GM19438 (cell line): ENCODE results near the gene NCBP1.
"Not testable (repeated sequence)": the region's sequence is repeated elsewhere in the genome, so short reads cannot be mapped to it uniquely, and the experiment has no call there.

Source experiments
- ATAC-seq: cut with Tn5 transposase; IDR thresholded peaks from one replicate; pipeline ENCODE4 v1.9.1; 2021; ENCODE audit warnings: low read depth; ENCODE audit not compliant: unreplicated experiment

Gene NCBP1

GRCh38 chr9:97668485-97668884, 34.9 kb downstream of the NCBP1 start:
- no peak for ATAC-seq

DNA sequence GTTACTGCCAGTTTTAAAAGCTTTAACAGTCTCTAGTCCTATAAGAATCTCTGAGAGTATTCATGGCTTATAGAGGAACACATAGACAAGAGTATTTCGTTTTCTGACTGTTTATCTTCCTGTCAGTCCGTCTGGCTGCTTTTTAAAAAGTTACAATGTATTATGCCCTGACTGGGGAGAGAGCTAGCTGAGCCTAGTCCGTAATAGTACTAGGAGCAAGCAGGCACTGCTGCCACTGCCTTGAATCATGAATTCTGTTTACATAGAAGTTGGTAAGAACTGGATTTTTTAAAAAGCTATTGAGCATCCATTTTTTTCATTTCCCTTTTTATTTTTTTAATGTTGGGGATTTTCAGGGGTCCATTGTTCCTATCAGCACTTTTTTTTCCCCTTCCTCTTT, 37.0 kb downstream of the NCBP1 start:
- no peak for ATAC-seq

GRCh38 chr9:97672403-97672802, 38.8 kb downstream of the NCBP1 start:
- no peak for ATAC-seq

DNA sequence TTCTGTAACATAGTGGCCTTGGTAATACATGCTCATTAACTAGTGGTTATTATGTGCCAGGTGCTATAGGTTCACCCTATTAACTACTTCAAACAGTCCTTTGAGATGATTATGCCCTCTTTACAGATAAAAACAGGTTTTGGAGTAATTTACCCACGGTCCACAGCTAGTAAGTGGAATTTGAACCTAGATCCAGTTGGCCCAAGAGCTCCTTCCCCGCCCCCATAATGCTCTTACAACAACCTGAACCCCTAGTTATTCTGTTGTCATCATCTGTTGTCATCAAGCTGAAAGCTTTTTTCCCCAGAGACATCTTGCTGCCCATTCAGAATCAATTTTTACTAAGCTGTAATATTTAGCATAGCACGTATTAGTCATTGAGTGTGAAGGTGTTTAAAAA, 40.3 kb downstream of the NCBP1 start:
- no peak for ATAC-seq

- ATAC-seq = no peak
Measured at GRCh38 chr9:97675655-97676054, 42.0 kb downstream of the NCBP1 start.

DNA sequence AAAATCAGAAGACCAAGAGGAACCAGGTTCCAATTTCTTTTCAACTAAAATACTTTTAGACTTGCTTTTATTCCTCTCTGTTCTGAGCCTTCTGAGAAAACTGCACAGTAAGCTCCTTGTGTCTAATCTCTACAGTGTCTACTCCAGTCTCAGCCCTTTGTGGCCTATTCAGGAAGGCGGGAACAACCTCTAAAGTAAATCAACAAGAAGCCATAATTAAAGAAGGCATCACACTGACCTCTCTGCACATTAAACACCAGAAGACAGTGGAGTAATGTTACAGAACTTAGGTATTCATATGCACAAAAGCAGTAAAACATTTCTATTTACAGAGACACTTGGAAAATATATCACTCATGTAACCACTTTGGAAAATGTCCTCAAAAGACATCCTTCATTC, 48.6 kb downstream of the NCBP1 start:
- no peak for ATAC-seq

GRCh38 chr9:97688654-97689053, 55.0 kb downstream of the NCBP1 start:
- ATAC-seq = no peak

DNA sequence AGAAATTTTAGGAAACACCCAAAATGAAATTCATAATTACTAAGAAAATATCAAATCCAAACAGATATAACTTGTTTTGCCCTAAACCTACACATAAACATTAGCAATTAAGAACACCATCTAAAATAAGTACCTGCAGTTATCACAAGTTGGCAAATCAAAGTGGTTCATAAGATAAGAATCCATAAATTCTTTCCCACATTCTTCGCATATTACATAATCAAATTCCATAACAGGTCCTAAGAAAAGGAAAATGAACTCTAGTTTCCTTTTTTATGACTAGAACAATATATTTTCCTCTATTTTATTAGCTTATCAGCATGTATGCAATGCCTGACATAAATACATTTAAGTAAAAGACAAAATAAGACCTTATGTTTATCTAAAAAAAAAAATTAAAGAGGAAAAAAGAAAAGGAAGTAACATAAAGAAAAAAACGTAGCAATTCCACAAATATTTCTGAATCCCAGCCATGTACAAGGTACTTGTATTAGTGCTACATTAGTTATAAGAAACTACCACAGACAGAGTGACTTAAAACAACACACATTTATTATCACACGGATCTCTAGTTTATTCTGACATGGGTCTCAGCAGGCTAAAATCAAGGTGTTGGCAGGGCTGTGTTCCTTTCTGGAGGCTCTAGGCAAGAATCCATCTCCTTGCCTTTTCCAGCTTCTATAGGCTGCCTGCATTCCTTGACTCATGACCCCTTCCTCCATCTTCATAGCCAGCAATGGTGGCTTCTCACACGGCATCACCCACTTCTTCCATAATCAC, 56.0 kb downstream of the NCBP1 start:
- no peak for ATAC-seq

GRCh38 chr9:97694769-97695168, 61.1 kb downstream of the NCBP1 start:
- no peak for ATAC-seq

- ATAC-seq = no peak
Measured at GRCh38 chr9:97695390-97695789, 61.8 kb downstream of the NCBP1 start.

DNA sequence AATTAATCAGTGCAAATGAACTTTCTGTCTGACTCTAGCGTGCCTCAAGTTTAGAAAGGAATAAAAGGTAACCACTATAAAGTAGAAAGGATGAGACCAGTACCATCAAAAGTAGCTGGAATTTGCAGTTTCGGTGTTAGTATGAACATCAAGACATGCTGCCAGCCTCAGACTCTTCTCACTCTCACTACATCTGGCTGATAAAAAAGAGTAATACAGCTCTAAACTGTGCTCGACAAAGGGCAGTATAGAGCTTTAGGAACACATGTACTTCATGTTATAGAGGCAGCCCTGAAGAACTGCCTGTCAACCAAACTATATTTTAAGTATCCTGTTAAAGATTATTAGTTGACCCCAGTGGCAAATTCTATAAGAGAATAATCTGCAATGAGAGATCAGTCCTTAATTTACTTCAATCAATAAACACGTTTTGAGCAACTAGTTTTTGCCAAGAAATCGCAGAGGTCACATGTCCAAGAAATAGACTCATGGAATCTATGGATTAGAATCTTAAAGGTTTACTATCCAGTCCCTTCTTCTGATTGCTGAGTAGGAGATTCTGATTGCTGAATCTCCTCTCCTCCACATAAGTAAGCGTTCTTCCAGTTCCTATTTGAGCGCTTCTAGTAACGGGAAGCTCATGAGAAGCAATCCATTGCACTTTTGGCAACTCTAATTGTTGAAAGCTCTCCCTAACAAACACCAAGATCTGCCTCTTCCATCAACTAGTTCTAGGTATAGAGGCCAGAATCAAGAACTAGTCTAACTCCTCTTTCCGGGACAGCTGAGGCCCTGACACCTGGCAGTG, 62.6 kb downstream of the NCBP1 start:
- no peak for ATAC-seq

- peak; percentile 92 for ATAC-seq
Measured at GRCh38 chr9:97696803-97697601, 63.4 kb downstream of the NCBP1 start, which contains the start of gene XPA. TSS of gene XPA (minus strand) at chr9:97697340. CDS start at chr9:97697292, 48 bp downstream.

DNA sequence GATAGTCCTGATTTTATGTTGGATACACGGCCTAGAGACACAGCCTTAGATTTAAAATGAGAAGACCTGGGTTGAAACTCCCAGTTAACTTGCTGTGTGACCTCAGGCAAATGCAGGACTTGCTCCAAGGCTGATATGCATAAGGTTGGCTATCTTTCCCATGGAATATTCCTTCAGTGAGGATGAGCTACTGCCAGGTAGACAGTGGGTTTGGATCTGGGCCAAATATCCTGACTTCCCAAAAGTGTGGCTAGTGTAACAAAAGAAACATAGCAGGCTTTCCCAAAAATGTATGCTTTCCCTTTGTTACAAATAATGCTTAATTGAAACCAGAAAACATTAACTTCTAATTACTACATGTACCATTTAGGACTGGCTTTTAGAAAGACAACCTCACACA, 64.2 kb downstream of the NCBP1 start:
- ATAC-seq = no peak

DNA sequence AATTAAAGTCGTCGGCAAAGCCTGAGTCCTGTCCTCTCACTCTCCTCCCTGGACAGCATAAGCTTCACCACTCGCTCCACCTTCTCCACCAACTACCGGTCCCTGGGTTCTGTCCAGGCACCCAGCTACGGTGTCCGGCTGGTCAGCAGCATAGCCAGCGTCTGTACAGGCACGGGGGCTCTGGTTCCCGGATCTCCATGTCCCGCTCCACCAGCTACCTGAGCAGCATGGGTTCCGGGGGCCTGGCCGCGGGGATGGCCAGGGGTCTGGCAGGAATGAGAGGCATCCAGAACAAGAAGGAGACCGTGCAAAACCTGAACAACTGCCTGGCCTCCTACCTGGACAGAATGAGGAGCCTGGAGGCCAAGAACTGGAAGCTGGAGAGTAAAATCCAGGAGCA, 65.2 kb downstream of the NCBP1 start:
- ATAC-seq = no peak

DNA sequence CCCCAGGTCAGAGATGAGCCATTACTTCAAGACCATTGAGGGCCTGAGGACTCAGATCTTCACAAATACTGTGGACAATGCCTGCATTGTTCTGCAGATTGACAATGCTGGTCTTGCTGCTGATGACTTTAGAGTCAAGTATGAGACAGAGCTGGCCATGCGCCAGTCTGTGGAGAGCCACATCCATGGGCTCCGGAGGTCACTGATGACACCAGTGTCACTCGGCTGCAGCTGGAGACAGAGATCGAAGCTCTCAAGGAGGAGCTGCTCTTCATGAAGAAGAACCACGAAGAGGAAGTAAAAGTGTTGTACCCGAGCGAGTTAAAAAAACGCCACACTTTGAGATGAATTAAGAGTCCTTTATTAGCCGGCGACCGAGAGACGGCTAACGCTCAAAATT, 65.7 kb downstream of the NCBP1 start:
- not testable (repeated sequence) for ATAC-seq

DNA sequence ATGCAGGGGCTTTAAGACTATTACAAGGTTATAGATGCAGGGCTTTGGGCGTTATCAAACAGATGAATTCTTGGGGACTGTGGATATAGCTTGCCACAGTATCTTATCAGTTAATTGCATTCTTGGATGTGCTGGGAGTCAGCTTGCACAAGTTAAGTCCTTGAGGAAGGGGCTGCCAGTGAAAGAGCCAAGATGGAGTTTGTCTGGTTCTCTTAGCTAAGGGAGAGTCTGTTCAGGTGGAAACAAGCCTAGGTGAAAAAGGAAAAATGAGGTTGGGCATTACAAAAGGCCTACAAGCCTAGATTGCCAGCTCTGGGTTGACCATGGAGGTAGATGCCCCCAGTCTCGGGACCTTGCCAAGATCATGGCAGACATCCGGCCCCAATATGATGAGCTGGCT, 66.2 kb downstream of the NCBP1 start:
- ATAC-seq = not testable (repeated sequence)

- no peak for ATAC-seq
Measured at GRCh38 chr9:97703437-97704344, 70.1 kb downstream of the NCBP1 start.

GRCh38 chr9:97704345-97704677, 70.7 kb downstream of the NCBP1 start:
- ATAC-seq = no peak

- no peak for ATAC-seq
Measured at GRCh38 chr9:97704851-97705250, 71.2 kb downstream of the NCBP1 start.

DNA sequence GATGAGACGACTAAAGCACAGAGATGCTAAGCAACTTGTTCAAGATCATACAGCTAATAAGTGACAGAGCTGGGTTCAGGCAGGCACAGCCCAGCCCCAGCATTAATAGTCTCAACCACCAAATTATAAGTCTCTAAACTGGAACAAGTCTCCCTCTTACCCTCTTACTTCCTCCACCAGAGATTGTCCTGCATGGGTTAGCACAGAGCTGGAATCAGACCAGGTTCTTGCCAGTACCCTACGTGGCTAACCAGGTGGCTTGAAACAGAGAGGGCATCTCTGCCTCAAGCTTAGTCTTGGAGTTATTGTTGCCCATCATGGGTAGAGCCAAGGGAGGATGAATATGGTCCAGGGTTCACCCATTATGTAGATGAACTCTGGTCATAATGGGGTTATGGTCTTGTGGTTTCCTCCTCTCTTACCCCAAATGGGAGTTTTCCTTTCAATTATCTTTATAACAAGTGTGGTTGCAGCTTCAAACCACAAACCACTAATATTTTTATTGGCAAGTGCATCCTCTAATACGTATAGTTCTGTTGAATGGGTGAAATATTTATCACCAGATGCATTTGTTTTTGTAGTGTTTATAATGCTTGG, 71.8 kb downstream of the NCBP1 start:
- no peak for ATAC-seq
